ENCODE measurements around the gene TRPM2.

DNA sequence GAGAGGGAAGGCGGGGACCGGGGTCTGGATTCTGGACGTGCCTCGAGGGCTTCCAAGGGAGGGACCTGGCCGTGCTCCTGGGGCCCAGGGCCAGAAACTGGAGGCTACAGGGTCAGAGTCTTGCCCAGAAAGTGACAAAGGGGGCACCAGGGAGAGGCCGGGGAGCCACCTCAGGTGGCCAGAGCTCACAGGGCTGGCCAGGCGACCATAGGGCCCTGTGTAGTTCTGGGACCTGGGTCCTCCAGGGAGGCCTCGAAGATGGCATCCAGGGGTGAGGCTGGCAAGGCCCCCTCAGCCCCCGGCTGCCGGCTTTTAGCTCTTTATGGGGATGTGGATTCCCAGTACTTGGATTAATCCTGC, 87.6 kb downstream of the TRPM2 start:
- no peak for TF ChIP-seq CTCF (IDR thresholded peaks at IDR 0.05; ENCODE audit: low read depth, low read length)
- TF ChIP-seq EZH2phosphoT487 (IDR thresholded peaks at IDR 0.05; ENCODE audit: low read depth), result no peak

Data from OCI-LY3 (cell line).